CD4-positive, alpha-beta T cell treated with Interleukin-21 for 1 hour (primary cell): ENCODE results near the gene TBC1D17.

Experiments used
- DNase-seq: peaks from one replicate; pipeline ENCODE4 v3.0.0-alpha.2; 2020

Gene TBC1D17

GRCh38 chr19:49877020-49877878, at the start of gene TBC1D17, which contains the start of gene AKT1S1:
Gene TBC1D17 (plus strand): TSS chr19:49877702. CDS start chr19:49877724, 22 bp downstream.
Gene AKT1S1 (minus strand): TSS chr19:49877355. CDS start chr19:49873295, 4,060 bp downstream.
- DNase-seq = peak; percentile 100

GRCh38 chr19:49829200-49829599, 48.3 kb upstream of the TBC1D17 start:
- DNase-seq = no peak

GRCh38 chr19:49829721-49830120, 47.8 kb upstream of the TBC1D17 start:
- no peak for DNase-seq

- no peak for DNase-seq
Observed at GRCh38 chr19:49830766-49831165, 46.7 kb upstream of the TBC1D17 start.

- no peak for DNase-seq
Observed at GRCh38 chr19:49831592-49831991, 45.9 kb upstream of the TBC1D17 start.

- DNase-seq = no peak
Observed at GRCh38 chr19:49832556-49832955, 44.9 kb upstream of the TBC1D17 start.

- no peak for DNase-seq
Observed at GRCh38 chr19:49833599-49833998, 43.9 kb upstream of the TBC1D17 start.

GRCh38 chr19:49835562-49835961, 41.9 kb upstream of the TBC1D17 start:
- no peak for DNase-seq

GRCh38 chr19:49836176-49837008, 41.1 kb upstream of the TBC1D17 start:
- DNase-seq = no peak

- no peak for DNase-seq
Observed at GRCh38 chr19:49837009-49837310, 40.5 kb upstream of the TBC1D17 start.

GRCh38 chr19:49837425-49837824, 40.1 kb upstream of the TBC1D17 start:
- no peak for DNase-seq

GRCh38 chr19:49838885-49839588, 38.5 kb upstream of the TBC1D17 start:
- no peak for DNase-seq

GRCh38 chr19:49839713-49840112, 37.8 kb upstream of the TBC1D17 start:
- DNase-seq = no peak

- no peak for DNase-seq
Observed at GRCh38 chr19:49840321-49840720, 37.2 kb upstream of the TBC1D17 start.

- DNase-seq = no peak
Observed at GRCh38 chr19:49840736-49841249, 36.7 kb upstream of the TBC1D17 start.

GRCh38 chr19:49843265-49843664, 34.2 kb upstream of the TBC1D17 start:
- no peak for DNase-seq

GRCh38 chr19:49844138-49845095, 33.1 kb upstream of the TBC1D17 start:
- no peak for DNase-seq

- no peak for DNase-seq
Observed at GRCh38 chr19:49845414-49845813, 32.1 kb upstream of the TBC1D17 start.

GRCh38 chr19:49846408-49846807, 31.1 kb upstream of the TBC1D17 start:
- DNase-seq = no peak

GRCh38 chr19:49847731-49848696, 29.5 kb upstream of the TBC1D17 start:
- peak; percentile 46 for DNase-seq

GRCh38 chr19:49848938-49849337, 28.6 kb upstream of the TBC1D17 start:
- DNase-seq = no peak
